A549 (cell line): ENCODE data around the gene SF3B4. TPM values are rescaled to one million over a fixed set of nuclear protein-coding genes. Genes with fewer than 3 reads are reported as not detected.

Experiments
- ATAC-seq, 2 experiments: fragments of 200-7000 bp in 1 of 2; fragments of >200 bp in 1 of 2; cut with Nextera tagmentation in 1 of 2; cut with Tn5 transposase in 1 of 2; 3 replicates each; pipeline versions ENCODE4 v1.8.0 to v1.9.1; 2018 to 2020; ENCODE audit warnings: mild to moderate bottlenecking in 1 of 2, moderate library complexity in 1 of 2
- CTCF ChIA-PET: fragments of 300-600 bp; sonication (Branson Sonifier 250); formaldehyde crosslinking; extraction: SDS; loops from one replicate; lab custom pipeline; 2021; ENCODE audit warnings: antibody characterized with exemption, inconsistent platforms; lab: Yijun Ruan, JAX
- POLR2A ChIA-PET: fragments of 350-600 bp; formaldehyde crosslinking; extraction: SDS; loops from one replicate; lab custom pipeline; 2021; ENCODE audit warnings: antibody characterized with exemption, inconsistent platforms; lab: Yijun Ruan, JAX
- DNase-seq, 2 experiments: peaks; one replicate each; pipeline versions ENCODE4 v3.0.0 to v3.0.0-alpha.2; 2011 to 2016; ENCODE audit warnings: low read depth in 1 of 2, low spot score in 1 of 2
- FAIRE-seq: peaks from 2 replicates; lab custom pipeline; 2011; peaks lifted over from hg19 to GRCh38; lab: Jason Lieb, UNC
- H3K27ac ChIP-seq, 2 experiments: fragments of >200 bp; sonication (Bioruptor Twin); formaldehyde crosslinking; 3 replicates each; pipeline ENCODE4 v1.5.1; 2016 to 2017
- H3K4me1 ChIP-seq: fragments of >200 bp; sonication (Bioruptor Twin); formaldehyde crosslinking; 3 replicates; pipeline ENCODE4 v1.6.1; 2016
- H3K4me2 ChIP-seq: fragments of >200 bp; sonication (Bioruptor Twin); formaldehyde crosslinking; 3 replicates; pipeline ENCODE4 v1.6.1; 2016
- H3K4me3 ChIP-seq: fragments of >200 bp; sonication (Bioruptor Twin); formaldehyde crosslinking; 3 replicates; pipeline ENCODE4 v1.5.1; 2016
- H3K9me3 ChIP-seq: fragments of >200 bp; sonication (Bioruptor Twin); formaldehyde crosslinking; 3 replicates; pipeline ENCODE4 v1.6.1; 2016
- BCL3 ChIP-seq: fragments of >200 bp; sonication (Bioruptor Twin); formaldehyde crosslinking; IDR thresholded peaks from 3 replicates; pipeline ENCODE4 v1.6.1; 2016
- CBX8 ChIP-seq: fragments of 200-600 bp; sonication (generic); IDR thresholded peaks from 2 replicates; pipeline ENCODE4 v1.6.1; 2016
- CHD4 ChIP-seq: fragments of 200-600 bp; sonication (generic); IDR thresholded peaks from 2 replicates; pipeline ENCODE4 v1.6.1; 2016; ENCODE audit warnings: antibody characterized with exemption, mild to moderate bottlenecking, borderline replicate concordance
- CTCF ChIP-seq: fragments of >200 bp; sonication (Bioruptor Twin); formaldehyde crosslinking; IDR thresholded peaks from 3 replicates; pipeline ENCODE4 v1.5.1; 2016
- E2F6 ChIP-seq: IDR thresholded peaks from 2 replicates; pipeline ENCODE4 v1.6.1; 2012; ENCODE audit warnings: low read depth, borderline replicate concordance
- EHMT2 ChIP-seq: fragments of 200-600 bp; sonication (generic); IDR thresholded peaks from 2 replicates; pipeline ENCODE4 v1.6.1; 2016; ENCODE audit warnings: antibody characterized with exemption, low read depth, mild to moderate bottlenecking, moderate library complexity
- EP300 ChIP-seq, 2 experiments: fragments of >200 bp; sonication (Bioruptor Twin); formaldehyde crosslinking; IDR thresholded peaks; 2 replicates in 1 of 2; 3 replicates in 1 of 2; pipeline ENCODE4 v1.6.1; 2016 to 2017
- ESRRA ChIP-seq: fragments of 150-350 bp; IDR thresholded peaks from 2 replicates; pipeline ENCODE4 v1.6.1; 2014; ENCODE audit warnings: mild to moderate bottlenecking, low read length, borderline replicate concordance
- FOSL2 ChIP-seq, 2 experiments: fragments of 450-650 bp in 1 of 2; fragments of >200 bp in 1 of 2; sonication (Bioruptor Twin) in 1 of 2; formaldehyde crosslinking; IDR thresholded peaks; 2 replicates each; pipeline versions ENCODE4 v1.5.0 to v1.6.1; 2016 to 2020; ENCODE audit warnings: mild to moderate bottlenecking in 1 of 2, moderate library complexity in 1 of 2
- FOXS1 ChIP-seq: fragments of 250-450 bp; sonication (Bioruptor Pico); IDR thresholded peaks from 2 replicates; pipeline ENCODE4 v1.5.0; 2020; ENCODE audit warnings: mild to moderate bottlenecking, moderate library complexity
- GATA3 ChIP-seq: IDR thresholded peaks from 2 replicates; pipeline ENCODE4 v1.6.1; 2012; ENCODE audit warnings: borderline replicate concordance
- HDAC2 ChIP-seq: fragments of 200-600 bp; sonication (generic); IDR thresholded peaks from 2 replicates; pipeline ENCODE4 v1.6.1; 2016
- HEYL ChIP-seq: fragments of 250-450 bp; sonication (Bioruptor Pico); IDR thresholded peaks from 2 replicates; pipeline ENCODE4 v1.8.0; 2021; ENCODE audit warnings: mild to moderate bottlenecking, moderate library complexity
- HOXA7 ChIP-seq: fragments of 250-450 bp; sonication (Bioruptor Pico); IDR thresholded peaks from 2 replicates; pipeline ENCODE4 v1.5.0; 2020; ENCODE audit warnings: mild to moderate bottlenecking, moderate library complexity
- HOXB13 ChIP-seq: fragments of 250-450 bp; sonication (Bioruptor Pico); IDR thresholded peaks from 2 replicates; pipeline ENCODE4 v1.5.0; 2020; ENCODE audit warnings: low read depth, mild to moderate bottlenecking, moderate library complexity
- JUNB ChIP-seq: fragments of >200 bp; sonication (Bioruptor Twin); formaldehyde crosslinking; IDR thresholded peaks from 2 replicates; pipeline ENCODE4 v1.6.1; 2016
- KDM5A ChIP-seq: fragments of 200-600 bp; sonication (generic); IDR thresholded peaks from 2 replicates; pipeline ENCODE4 v1.6.1; 2016; ENCODE audit warnings: antibody characterized with exemption, mild to moderate bottlenecking
- MAZ ChIP-seq: fragments of 150-350 bp; IDR thresholded peaks from 2 replicates; pipeline ENCODE4 v1.6.1; 2014; ENCODE audit warnings: antibody characterized with exemption, low read depth, low read length, borderline replicate concordance
- MYC ChIP-seq: IDR thresholded peaks from 2 replicates; pipeline ENCODE4 v1.6.1; 2012; ENCODE audit warnings: mild to moderate bottlenecking, inconsistent platforms, low read length, improper control_type of control experiment, borderline replicate concordance
- NR3C1 ChIP-seq: fragments of >200 bp; sonication (Bioruptor Twin); formaldehyde crosslinking; IDR thresholded peaks from 3 replicates; pipeline ENCODE4 v1.6.1; 2017
- POLR2A ChIP-seq: IDR thresholded peaks from 2 replicates; pipeline ENCODE4 v1.6.1; 2012; ENCODE audit warnings: mild to moderate bottlenecking, low read length
- RARB ChIP-seq: fragments of 250-450 bp; sonication (Bioruptor Pico); IDR thresholded peaks from 2 replicates; pipeline ENCODE4 v1.8.0; 2021; ENCODE audit warnings: mild to moderate bottlenecking, moderate library complexity
- RCOR1 ChIP-seq: fragments of 150-350 bp; IDR thresholded peaks from 2 replicates; pipeline ENCODE4 v1.6.1; 2014; ENCODE audit warnings: antibody characterized with exemption, low read length, low read depth
- RFX5 ChIP-seq: fragments of 450-650 bp; IDR thresholded peaks from 2 replicates; pipeline ENCODE4 v1.7.1; 2014; ENCODE audit warnings: antibody characterized with exemption, mild to moderate bottlenecking, moderate library complexity
- RNF2 ChIP-seq: fragments of 200-600 bp; sonication (generic); IDR thresholded peaks from 2 replicates; pipeline ENCODE4 v1.6.1; 2016; ENCODE audit warnings: low read depth, mild to moderate bottlenecking, antibody characterized with exemption, moderate library complexity, borderline replicate concordance
- SREBF2 ChIP-seq: fragments of 450-650 bp; IDR thresholded peaks from 2 replicates; pipeline ENCODE4 v1.6.1; 2014; ENCODE audit warnings: mild to moderate bottlenecking, moderate library complexity
- TFCP2L1 ChIP-seq: fragments of 250-450 bp; sonication (Bioruptor Pico); IDR thresholded peaks from 2 replicates; pipeline ENCODE4 v1.5.0; 2021; ENCODE audit warnings: mild to moderate bottlenecking
- TP53 ChIP-seq: fragments of 250-450 bp; sonication (Bioruptor Pico); IDR thresholded peaks from 2 replicates; pipeline ENCODE4 v1.5.0; 2021; ENCODE audit warnings: mild to moderate bottlenecking, moderate library complexity
- USF2 ChIP-seq: fragments of 450-650 bp; IDR thresholded peaks from 2 replicates; pipeline ENCODE4 v1.6.1; 2014; ENCODE audit warnings: antibody characterized with exemption
- ZC3H11A ChIP-seq: fragments of 450-650 bp; IDR thresholded peaks from 2 replicates; pipeline ENCODE4 v1.6.1; 2014; ENCODE audit warnings: antibody characterized with exemption, mild to moderate bottlenecking
- ZFP36 ChIP-seq: fragments of 450-650 bp; IDR thresholded peaks from 2 replicates; pipeline ENCODE4 v1.6.1; 2014; ENCODE audit warnings: borderline replicate concordance; ENCODE audit not compliant: partially characterized antibody
- WGBS: methylation state at CpG from one replicate; pipeline ENCODE4 v1.1.6; 2017; ENCODE audit errors: missing lambda C conversion rate; 5-methylcytosine and 5-hydroxymethylcytosine counted together
- polyA plus RNA-seq, 4 experiments: library from polyadenylated mRNA; depleted of rRNA in 3 of 4; stranded (reverse); fragments of >200 nt; fragmentation: RNase III in 1 of 4; extraction: RNeasy Plus Mini Kit Qiagen cat#74134 plus additional on column Dnase treatment in 1 of 4; gene quantifications; 2 replicates in 3 of 4; 3 replicates in 1 of 4; pipeline ENCODE4 v1.2.3, GENCODE V29; 2011 to 2017

SF3B4 gene
- polyA plus RNA-seq, 2 of the 4 experiments (the other 2 are of a cell fraction), result 71.2 to 94.6 TPM

GRCh38 chr1:149949911-149950310, 22.3 kb upstream of the SF3B4 start:
- TF ChIP-seq POLR2A, result no peak
- no peak for TF ChIP-seq GATA3
- no peak for TF ChIP-seq RARB (CRISPR knock-in tag)
- no peak for TF ChIP-seq KDM5A
- TF ChIP-seq ESRRA, result no peak
- no peak for TF ChIP-seq TFCP2L1 (CRISPR knock-in tag)
- TF ChIP-seq EP300 (IDR thresholded peaks at IDR 0.05), result no peak
- TF ChIP-seq, all 56 proteins: peak for 0
- ChIA-PET CTCF (interaction anchor here (1.0 to 4.1 kb wide), 3 partner anchors 12 to 62 kb away, joined by 3 to 23 read pairs (median 3); a partner anchor contains a TSS), POLR2A (no interaction called here)
- H3K4me3 ChIP-seq, result no peak overlapping the region
- no peak for DNase-seq
- no peak for ATAC-seq
- no peak overlapping the region for H3K27ac ChIP-seq
- no peaks in the 10 kb centered on the region for H3K4me1 ChIP-seq
- 81% methylated on average over 6 of the region's 6 CpGs for WGBS
- no peak overlapping the region for H3K4me2 ChIP-seq
- no peak for FAIRE-seq
- no peaks in the 10 kb centered on the region for H3K9me3 ChIP-seq

GRCh38 chr1:149945206-149945605, 17.6 kb upstream of the SF3B4 start:
- ChIA-PET POLR2A (no interaction called here), CTCF (interaction anchor here (1.1 to 1.4 kb wide), 3 partner anchors 15 to 224 kb away, joined by 3 to 4 read pairs (median 3); no protein-coding TSS in a partner anchor)
- no peak for ATAC-seq
- DNase-seq, result no peak
- Histone ChIP-seq H3K9me3 (no peaks in the 10 kb centered on the region), H3K4me3 (no peak overlapping the region), H3K27ac (no peak overlapping the region), H3K4me1 (peaks cover 16% of the 10 kb centered on the region), H3K4me2 (no peak overlapping the region)
- whole genome bisulfite sequencing, result 92% methylated on average over 4 of the region's 4 CpGs
- no peak for TF ChIP-seq ZC3H11A
- no peak for TF ChIP-seq GATA3
- no peak for TF ChIP-seq CTCF
- no peak for TF ChIP-seq CHD4
- no peak for TF ChIP-seq EHMT2
- no peak for TF ChIP-seq MAZ
- no peak for TF ChIP-seq MYC
- no peak for TF ChIP-seq E2F6
- no peak for TF ChIP-seq RARB (CRISPR knock-in tag)
- no peak for TF ChIP-seq CBX8
- TF ChIP-seq EP300 (IDR thresholded peaks at IDR 0.05), result no peak
- TF ChIP-seq TP53 (CRISPR knock-in tag), result no peak
- TF ChIP-seq KDM5A, result no peak
- no peak for TF ChIP-seq RCOR1
- no peak for TF ChIP-seq HOXB13 (CRISPR knock-in tag)
- FAIRE-seq, result no peak

GRCh38 chr1:149942885-149943284, 15.3 kb upstream of the SF3B4 start:
- Histone ChIP-seq H3K4me1 (peaks cover 31% of the 10 kb centered on the region), H3K9me3 (no peaks in the 10 kb centered on the region), H3K4me2 (no peak overlapping the region), H3K27ac (no peak overlapping the region), H3K4me3 (no peak overlapping the region)
- 71% methylated on average over 3 of the region's 3 CpGs for WGBS
- DNase-seq (no peak), ATAC-seq (no peak), FAIRE-seq (no peak)
- ChIA-PET POLR2A (interaction anchor here (1.5 kb wide), 1 partner anchor 55 kb away, joined by 16 read pairs; a partner anchor contains a TSS), CTCF (interaction anchor here (0.5 to 2.4 kb wide), 10 partner anchors 10 to 245 kb away, joined by 3 to 9 read pairs (median 4); a partner anchor contains a TSS)
- TF ChIP-seq TFCP2L1 (CRISPR knock-in tag), result no peak
- TF ChIP-seq EP300 (IDR thresholded peaks at IDR 0.05), result no peak
- TF ChIP-seq HDAC2, result no peak
- no peak for TF ChIP-seq RNF2
- TF ChIP-seq ZFP36, result no peak
- TF ChIP-seq HEYL (CRISPR knock-in tag), result no peak
- TF ChIP-seq USF2, result no peak
- TF ChIP-seq EHMT2, result no peak
- no peak for TF ChIP-seq RFX5
- no peak for TF ChIP-seq RCOR1
- TF ChIP-seq NR3C1, result no peak
- TF ChIP-seq BCL3, result no peak
- TF ChIP-seq FOSL2 (IDR thresholded peaks at IDR 0.05), result no peak
- no peak for TF ChIP-seq FOSL2 (CRISPR knock-in tag; IDR thresholded peaks at IDR 0.05)
- TF ChIP-seq HOXB13 (CRISPR knock-in tag), result no peak
- TF ChIP-seq JUNB, result no peak
- no peak for TF ChIP-seq HOXA7 (CRISPR knock-in tag)
- TF ChIP-seq FOXS1, result no peak
- TF ChIP-seq POLR2A, result no peak
- no peak for TF ChIP-seq SREBF2
